ENCODE data around the gene PFDN2.
A peak's percentile ranks its signal among the peaks of the same experiment; 100 is the strongest.

The PFDN2 gene

GRCh38 chr1:161099090-161099802 is 18.6 kb downstream of the PFDN2 start:
- DNase-seq, result no peak

GRCh38 chr1:161098210-161099068 is 19.4 kb downstream of the PFDN2 start, which contains the start of gene KLHDC9:
TSS of gene KLHDC9 (plus strand) at chr1:161098361. CDS start at chr1:161098536, 175 bp downstream.
- DNase-seq, result peak; percentile 15 to 39 (median 20)

GRCh38 chr1:161096530-161096929 is 21.3 kb downstream of the PFDN2 start:
- no peak for DNase-seq

- no peak for DNase-seq
Measured at GRCh38 chr1:161096015-161096414, 21.8 kb downstream of the PFDN2 start.

- DNase-seq, result no peak
Measured at GRCh38 chr1:161095230-161095629, 22.6 kb downstream of the PFDN2 start.

- no peak for DNase-seq
Measured at GRCh38 chr1:161094481-161094880, 23.4 kb downstream of the PFDN2 start.

- DNase-seq, result no peak
Measured at GRCh38 chr1:161092621-161093028, 25.2 kb downstream of the PFDN2 start.

GRCh38 chr1:161091796-161092507 is 25.9 kb downstream of the PFDN2 start:
- no peak for DNase-seq

GRCh38 chr1:161091093-161091492 is 26.7 kb downstream of the PFDN2 start:
- no peak for DNase-seq

GRCh38 chr1:161090617-161091016 is 27.2 kb downstream of the PFDN2 start:
- no peak for DNase-seq

GRCh38 chr1:161089938-161090337 is 27.9 kb downstream of the PFDN2 start:
- no peak for DNase-seq

- DNase-seq, result no peak
Measured at GRCh38 chr1:161089251-161089924, 28.4 kb downstream of the PFDN2 start, which contains the start of gene NECTIN4. TSS of gene NECTIN4 (minus strand) at chr1:161089558. CDS start at chr1:161089296, 262 bp downstream.

GRCh38 chr1:161088587-161089110 is 29.2 kb downstream of the PFDN2 start:
- no peak for DNase-seq

GRCh38 chr1:161086457-161086856 is 31.4 kb downstream of the PFDN2 start:
- DNase-seq, result no peak

GRCh38 chr1:161085165-161085564 is 32.7 kb downstream of the PFDN2 start:
- DNase-seq, result no peak

- DNase-seq, result no peak
Measured at GRCh38 chr1:161084597-161084988, 33.2 kb downstream of the PFDN2 start.

GRCh38 chr1:161083748-161084596 is 33.9 kb downstream of the PFDN2 start:
- no peak for DNase-seq

GRCh38 chr1:161082996-161083747 is 34.7 kb downstream of the PFDN2 start:
- no peak for DNase-seq

GRCh38 chr1:161082483-161082882 is 35.4 kb downstream of the PFDN2 start:
- no peak for DNase-seq

- no peak for DNase-seq
Measured at GRCh38 chr1:161081519-161081918, 36.3 kb downstream of the PFDN2 start.
